IMR-90 (cell line): ENCODE data around the gene SAMHD1.

ENCODE experiments used
- CTCF ChIP-seq: conservative IDR thresholded peaks from 2 replicates; pipeline ENCODE4 v1.5.1; 2012; ENCODE audit warnings: mild to moderate bottlenecking, low read depth, low read length, improper control_type of control experiment
- SMC3 ChIP-seq: fragments of 150-350 bp; IDR thresholded peaks from 2 replicates; pipeline ENCODE4 v1.6.1; 2016; ENCODE audit warnings: low read depth, mild to moderate bottlenecking, antibody characterized with exemption, low read length, moderate library complexity

- TF ChIP-seq CTCF (no peak), SMC3 (no peak)
These were observed 24.8 kb downstream of the SAMHD1 start for GRCh38 chr20:36926653-36927200.
